Lower leg skin (tissue), 4 donors: Measurements from ENCODE around the gene KRTAP10-7. TPM values are rescaled to one million over a fixed set of nuclear protein-coding genes. Genes with fewer than 3 reads are reported as not detected.
A peak's percentile ranks its signal among the peaks of the same experiment; 100 is the strongest.
"Not testable (repeated sequence)": the region's sequence is repeated elsewhere in the genome, so short reads cannot be mapped to it uniquely, and the experiment has no call there.

Experiments used
- DNase-seq, 2 donors: peaks; one replicate each; pipeline ENCODE4 v3.0.0-alpha.2; 2019; ENCODE audit warnings: low spot score in 2 of 2
- H3K4me3 ChIP-seq: fragments of 200-600 bp; sonication (generic); 2 replicates; pipeline ENCODE4 v1.5.1; 2017; ENCODE audit warnings: mild to moderate bottlenecking, low read depth; ENCODE audit not compliant: poor library complexity, severe bottlenecking
- POLR2A ChIP-seq, 2 donors: fragments of 450-650 bp; IDR thresholded peaks; one replicate each; pipeline ENCODE4 v1.6.1; 2016 to 2017; ENCODE audit warnings: antibody characterized with exemption in 2 of 2, mild to moderate bottlenecking in 1 of 2, moderate library complexity in 1 of 2
- WGBS, 2 donors: methylation state at CpG; one replicate each; pipeline ENCODE4 v1.1.5; 2018; 5-methylcytosine and 5-hydroxymethylcytosine counted together
- intact Hi-C: fragments of 100-400 bp; cut with DNase I; formaldehyde crosslinking; loops from one replicate; pipeline ENCODE4 v1.15.0; 2023; ENCODE audit warnings: low total_unique reads
- total RNA-seq, 4 donors: library from RNA; depleted of rRNA; stranded (reverse); fragments of >200 nt; gene quantifications; one replicate each; pipeline ENCODE4 v1.1.0, GENCODE V29; 2016
- TF ChIP-seq, protein P1 (sequence below), 3 donors: fragments of 450-650 bp; IDR thresholded peaks; one replicate each; pipeline ENCODE4 v1.5.1; 2016; ENCODE audit warnings: antibody characterized with exemption in 3 of 3, mild to moderate bottlenecking in 3 of 3, moderate library complexity in 2 of 3

Gene KRTAP10-7
- total RNA-seq, 4 donors from 2014 or later = 2.4 to 11.0 TPM; not detected in 2

DNA sequence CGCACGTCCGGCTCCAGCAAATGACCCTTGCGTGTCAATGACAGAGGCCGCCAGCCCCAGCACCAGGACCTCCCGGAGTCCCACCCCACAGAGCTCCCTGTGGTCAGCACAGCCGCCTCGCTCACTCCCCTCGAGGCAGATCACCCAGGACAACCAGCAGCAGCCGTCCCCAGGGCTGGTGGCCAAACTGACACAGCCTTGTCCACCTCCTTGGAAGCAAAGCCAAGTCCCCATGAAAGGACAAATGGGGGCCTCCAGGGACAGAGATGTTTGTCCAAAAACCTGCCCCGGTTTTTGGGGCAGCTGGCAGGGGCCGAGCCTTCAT, 38.9 kb downstream of the KRTAP10-7 start:
- 81 to 90% methylated on average over 12 of the region's 12 CpGs for WGBS, 2 donors
- DNase-seq = peak in 1 of 2 donors; percentile 9
- intact Hi-C loops = no loop called here
- H3K4me3 ChIP-seq = no peak overlapping the region
- TF ChIP-seq, protein P1, sequence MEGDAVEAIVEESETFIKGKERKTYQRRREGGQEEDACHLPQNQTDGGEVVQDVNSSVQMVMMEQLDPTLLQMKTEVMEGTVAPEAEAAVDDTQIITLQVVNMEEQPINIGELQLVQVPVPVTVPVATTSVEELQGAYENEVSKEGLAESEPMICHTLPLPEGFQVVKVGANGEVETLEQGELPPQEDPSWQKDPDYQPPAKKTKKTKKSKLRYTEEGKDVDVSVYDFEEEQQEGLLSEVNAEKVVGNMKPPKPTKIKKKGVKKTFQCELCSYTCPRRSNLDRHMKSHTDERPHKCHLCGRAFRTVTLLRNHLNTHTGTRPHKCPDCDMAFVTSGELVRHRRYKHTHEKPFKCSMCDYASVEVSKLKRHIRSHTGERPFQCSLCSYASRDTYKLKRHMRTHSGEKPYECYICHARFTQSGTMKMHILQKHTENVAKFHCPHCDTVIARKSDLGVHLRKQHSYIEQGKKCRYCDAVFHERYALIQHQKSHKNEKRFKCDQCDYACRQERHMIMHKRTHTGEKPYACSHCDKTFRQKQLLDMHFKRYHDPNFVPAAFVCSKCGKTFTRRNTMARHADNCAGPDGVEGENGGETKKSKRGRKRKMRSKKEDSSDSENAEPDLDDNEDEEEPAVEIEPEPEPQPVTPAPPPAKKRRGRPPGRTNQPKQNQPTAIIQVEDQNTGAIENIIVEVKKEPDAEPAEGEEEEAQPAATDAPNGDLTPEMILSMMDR (IDR thresholded peaks at IDR 0.05) = no peak
- no peak for TF ChIP-seq POLR2A (IDR thresholded peaks at IDR 0.05)

DNA sequence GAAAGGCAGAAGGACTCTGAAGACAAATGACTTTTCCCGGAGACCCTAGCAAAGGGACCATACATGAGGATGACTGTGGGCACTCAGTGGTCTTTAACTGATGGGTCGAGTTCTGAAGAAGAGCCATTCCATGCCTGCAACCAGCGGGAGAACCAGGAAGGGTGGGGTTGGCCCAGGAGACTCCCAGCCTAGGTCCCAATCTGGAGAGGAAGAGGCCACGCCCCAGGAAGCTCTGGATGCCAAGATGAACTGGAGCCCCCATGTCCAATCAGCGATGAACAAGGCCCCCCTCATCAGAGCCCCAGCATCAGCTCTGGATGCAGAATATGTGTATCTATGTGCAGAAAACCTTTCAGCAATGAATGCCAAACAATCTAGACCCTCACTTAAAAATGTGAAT, 40.4 kb downstream of the KRTAP10-7 start:
- TF ChIP-seq, protein P1 (IDR thresholded peaks at IDR 0.05) = no peak
- no peak for TF ChIP-seq POLR2A (IDR thresholded peaks at IDR 0.05)
- intact Hi-C loops = no loop called here
- no peak overlapping the region for H3K4me3 ChIP-seq
- DNase-seq = peak in 1 of 2 donors; percentile 2
- WGBS, 2 donors = 90 to 92% methylated on average over 5 of the region's 5 CpGs

DNA sequence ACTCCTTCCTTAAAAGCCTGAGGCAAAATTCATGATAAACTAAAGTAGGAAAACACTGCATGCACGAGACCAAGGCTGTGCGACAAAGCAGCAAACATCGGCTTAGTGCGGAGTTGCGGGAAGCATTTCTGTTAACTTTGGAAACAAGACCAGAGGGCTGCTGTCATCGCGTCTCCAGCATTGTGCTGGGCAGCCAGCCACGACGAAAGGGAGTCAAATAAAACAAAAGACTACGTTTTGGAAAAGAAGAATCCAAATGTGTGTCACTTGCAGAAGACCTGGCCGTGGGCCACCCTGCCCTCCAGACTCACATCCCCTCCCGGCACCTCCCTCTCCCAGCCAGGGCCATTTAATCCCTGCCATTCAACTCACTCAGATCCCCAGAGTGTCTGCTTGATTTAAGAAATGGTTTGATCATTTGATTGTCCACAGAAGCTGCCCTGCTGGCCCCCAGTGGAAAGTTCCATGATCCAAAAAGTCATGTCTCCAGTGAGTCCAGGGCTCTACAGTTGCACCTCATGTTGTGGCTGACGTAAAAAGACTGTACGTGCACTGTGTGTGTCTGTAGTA, 43.4 kb downstream of the KRTAP10-7 start:
- 76 to 79% methylated on average over 14 of the region's 14 CpGs for WGBS, 2 donors
- H3K4me3 ChIP-seq = no peak overlapping the region
- DNase-seq = peak in 1 of 2 donors; percentile 5
- intact Hi-C loops = no loop called here
- TF ChIP-seq, protein P1 (IDR thresholded peaks at IDR 0.05) = no peak
- no peak for TF ChIP-seq POLR2A (IDR thresholded peaks at IDR 0.05)

DNA sequence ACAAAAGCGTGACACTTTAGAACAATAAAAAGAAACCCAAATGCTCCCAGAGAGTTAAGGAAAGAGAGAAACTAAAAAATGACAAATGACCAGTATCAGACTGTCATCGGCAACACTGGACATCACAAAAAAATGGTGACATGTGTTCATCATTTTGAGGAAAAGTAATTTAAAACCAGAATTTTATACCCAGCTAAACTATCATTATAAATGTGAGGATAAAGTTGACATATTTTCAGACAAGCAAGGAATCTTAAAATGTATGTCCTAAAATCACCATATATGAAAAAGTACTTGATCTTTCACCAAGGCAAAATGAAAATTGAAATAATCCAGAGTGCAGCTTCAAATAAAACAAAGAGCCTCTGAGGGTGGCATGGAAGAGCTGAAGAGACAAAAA, 44.5 kb downstream of the KRTAP10-7 start:
- intact Hi-C loops = no loop called here
- TF ChIP-seq, protein P1 (IDR thresholded peaks at IDR 0.05) = no peak
- TF ChIP-seq POLR2A (IDR thresholded peaks at IDR 0.05) = no peak
- H3K4me3 ChIP-seq = no peak overlapping the region
- 50% methylated on average over 2 of the region's 2 CpGs for WGBS, 2 donors
- no peak for DNase-seq

DNA sequence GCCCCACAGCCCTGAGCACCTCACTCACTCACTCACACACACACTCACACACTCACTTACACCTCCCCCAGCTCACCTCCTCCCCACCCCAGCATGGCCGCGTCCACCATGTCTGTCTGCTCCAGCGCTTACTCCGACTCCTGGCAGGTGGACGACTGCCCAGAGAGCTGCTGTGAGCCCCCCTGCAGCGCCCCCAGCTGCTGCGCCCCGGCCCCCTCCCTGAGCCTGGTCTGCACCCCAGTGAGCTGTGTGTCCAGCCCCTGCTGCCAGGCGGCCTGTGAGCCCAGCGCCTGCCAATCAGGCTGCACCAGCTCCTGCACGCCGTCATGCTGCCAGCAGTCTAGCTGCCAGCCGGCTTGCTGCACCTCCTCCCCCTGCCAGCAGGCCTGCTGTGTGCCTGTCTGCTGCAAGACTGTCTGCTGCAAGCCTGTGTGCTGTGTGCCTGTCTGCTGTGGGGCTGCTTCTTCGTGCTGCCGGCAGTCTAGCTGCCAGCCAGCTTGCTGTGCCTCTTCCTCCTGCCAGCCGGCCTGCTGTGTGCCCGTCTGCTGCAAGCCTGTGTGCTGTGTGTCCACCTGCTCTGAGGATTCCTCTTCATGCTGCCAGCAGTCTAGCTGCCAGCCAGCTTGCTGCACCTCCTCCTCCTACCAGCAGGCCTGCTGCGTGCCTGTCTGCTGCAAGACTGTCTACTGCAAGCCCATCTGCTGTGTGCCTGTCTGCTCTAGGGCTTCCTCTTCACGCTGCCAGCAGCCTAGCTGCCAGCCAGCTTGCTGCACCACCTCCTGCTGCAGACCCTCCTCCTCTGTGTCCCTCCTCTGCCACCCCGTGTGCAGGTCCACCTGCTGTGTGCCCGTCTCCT, 46.2 kb downstream of the KRTAP10-7 start, which contains the start of gene KRTAP10-11:
KRTAP10-11 (plus strand) TSS at position 49 of the 856 bp plus-strand sequence; CDS start at position 94, 45 bp downstream.
- intact Hi-C loops = not testable (repeated sequence)

DNA sequence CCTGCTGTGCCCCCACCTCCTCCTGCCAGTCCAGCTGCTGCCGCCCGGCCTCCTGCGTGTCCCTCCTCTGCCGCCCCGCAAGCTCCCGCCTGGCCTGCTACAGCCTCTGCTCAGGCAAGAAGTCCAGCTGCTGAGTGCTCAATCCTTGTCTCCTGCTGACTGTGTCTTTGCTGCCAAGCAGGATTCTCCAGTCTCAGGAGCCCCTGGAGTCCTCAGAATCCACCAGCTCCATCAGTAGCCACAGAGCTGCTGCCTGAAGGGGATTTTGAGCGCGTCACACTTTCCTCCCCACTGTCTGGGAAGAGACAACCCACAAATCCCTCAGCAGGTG, 46.8 kb downstream of the KRTAP10-7 start:
- intact Hi-C loops = no loop called here
- DNase-seq = peak in 1 of 2 donors; percentile 9
- no peak overlapping the region for H3K4me3 ChIP-seq
- TF ChIP-seq, protein P1 (IDR thresholded peaks at IDR 0.05) = no peak
- no peak for TF ChIP-seq POLR2A (IDR thresholded peaks at IDR 0.05)
- 55 to 68% methylated on average over 8 of the region's 8 CpGs for WGBS, 2 donors

More for the DNA sequence above, 46.2 kb downstream of the KRTAP10-7 start, which contains the start of gene KRTAP10-11:
- not testable (repeated sequence) for DNase-seq, H3K4me3 ChIP-seq
- 79 to 80% methylated on average over 18 to 21 of the region's 21 CpGs for WGBS, 2 donors
